HL-60/S4 treated with phorbol 12-myristate 13-acetate at 8.2 ng/mL for 4 days and 3 days (cell line): Measurements from ENCODE around the gene TMEM240.

Source experiments
- in situ Hi-C: fragments of 300-500 bp; cut with MboI; formaldehyde crosslinking; loops from 2 replicates; pipeline ENCODE4 v1.15.0; 2022; ENCODE audit warnings: low sequenced_read_pairs

TMEM240 gene

GRCh38 chr1:1540090-1540817 lies at the start of gene TMEM240:
Gene TMEM240 (minus strand): TSS chr1:1540624. CDS start chr1:1540346, 278 bp downstream.
- in situ Hi-C loops = no loop called here

- in situ Hi-C loops = no loop called here
Measured at GRCh38 chr1:1583347-1584010, 43.1 kb upstream of the TMEM240 start.

GRCh38 chr1:1582585-1583346 lies 42.3 kb upstream of the TMEM240 start:
- in situ Hi-C loops = no loop called here

GRCh38 chr1:1578371-1578940 lies 38.0 kb upstream of the TMEM240 start:
- in situ Hi-C loops = no loop called here

GRCh38 chr1:1577367-1578011 lies 37.1 kb upstream of the TMEM240 start:
- in situ Hi-C loops = no loop called here

GRCh38 chr1:1574721-1575537 lies 34.5 kb upstream of the TMEM240 start, which contains the start of gene SSU72:
Gene SSU72 (minus strand): TSS chr1:1574863. CDS start chr1:1574557, 306 bp downstream.
- in situ Hi-C loops = no loop called here

GRCh38 chr1:1573843-1574720 lies 33.7 kb upstream of the TMEM240 start:
- in situ Hi-C loops = no loop called here

GRCh38 chr1:1569341-1569740 lies 28.9 kb upstream of the TMEM240 start:
- in situ Hi-C loops = no loop called here

- in situ Hi-C loops = no loop called here
Measured at GRCh38 chr1:1567891-1568291, 27.5 kb upstream of the TMEM240 start.

- in situ Hi-C loops = no loop called here
Measured at GRCh38 chr1:1567152-1567875, 26.9 kb upstream of the TMEM240 start.

GRCh38 chr1:1565340-1565739 lies 24.9 kb upstream of the TMEM240 start:
- in situ Hi-C loops = no loop called here

GRCh38 chr1:1564268-1564667 lies 23.8 kb upstream of the TMEM240 start:
- in situ Hi-C loops = no loop called here

GRCh38 chr1:1563688-1564087 lies 23.3 kb upstream of the TMEM240 start:
- in situ Hi-C loops = no loop called here

- in situ Hi-C loops = no loop called here
Measured at GRCh38 chr1:1562556-1563195, 22.3 kb upstream of the TMEM240 start.

- in situ Hi-C loops = no loop called here
Measured at GRCh38 chr1:1561801-1562470, 21.5 kb upstream of the TMEM240 start.

- in situ Hi-C loops = no loop called here
Measured at GRCh38 chr1:1560178-1560577, 19.8 kb upstream of the TMEM240 start.

- in situ Hi-C loops = no loop called here
Measured at GRCh38 chr1:1559066-1559465, 18.6 kb upstream of the TMEM240 start.
